IPS DF 6.9 (cell line): ENCODE results near the gene ADCK1.
"Not testable (repeated sequence)": the region's sequence is repeated elsewhere in the genome, so short reads cannot be mapped to it uniquely, and the experiment has no call there.

Source experiments
- DNase-seq: peaks from one replicate; pipeline ENCODE4 v3.0.0-alpha.2; 2013; ENCODE audit warnings: low read depth, low spot score
- H3K27ac ChIP-seq: one replicate; pipeline ENCODE4 v1.5.1; 2013; ENCODE audit warnings: low read length, control low read depth
- H3K27me3 ChIP-seq: 2 replicates; pipeline ENCODE4 v1.6.1; 2013; ENCODE audit warnings: mild to moderate bottlenecking, low read length; ENCODE audit not compliant: control insufficient read depth, insufficient read depth
- H3K36me3 ChIP-seq: 2 replicates; pipeline ENCODE4 v1.6.1; 2013; ENCODE audit warnings: low read length; ENCODE audit not compliant: control insufficient read depth, insufficient read depth
- H3K4me1 ChIP-seq: 2 replicates; pipeline ENCODE4 v1.6.1; 2013; ENCODE audit warnings: low read length; ENCODE audit not compliant: control insufficient read depth, insufficient read depth
- H3K4me3 ChIP-seq: 2 replicates; pipeline ENCODE4 v1.5.1; 2013; ENCODE audit warnings: mild to moderate bottlenecking, low read length
- H3K9me3 ChIP-seq: 2 replicates; pipeline ENCODE4 v1.6.1; 2013; ENCODE audit warnings: low read length, inconsistent platforms; ENCODE audit not compliant: control insufficient read depth, insufficient read depth
- WGBS: extraction: QIAGEN DNeasy Blood & Tissue Kit; methylation state at CpG from one replicate; pipeline ENCODE4 v1.1.7; 2013; ENCODE audit warnings: mixed read lengths, missing lambda C conversion rate; ENCODE audit not compliant: insufficient read length, insufficient coverage; 5-methylcytosine and 5-hydroxymethylcytosine counted together

ADCK1 gene

DNA sequence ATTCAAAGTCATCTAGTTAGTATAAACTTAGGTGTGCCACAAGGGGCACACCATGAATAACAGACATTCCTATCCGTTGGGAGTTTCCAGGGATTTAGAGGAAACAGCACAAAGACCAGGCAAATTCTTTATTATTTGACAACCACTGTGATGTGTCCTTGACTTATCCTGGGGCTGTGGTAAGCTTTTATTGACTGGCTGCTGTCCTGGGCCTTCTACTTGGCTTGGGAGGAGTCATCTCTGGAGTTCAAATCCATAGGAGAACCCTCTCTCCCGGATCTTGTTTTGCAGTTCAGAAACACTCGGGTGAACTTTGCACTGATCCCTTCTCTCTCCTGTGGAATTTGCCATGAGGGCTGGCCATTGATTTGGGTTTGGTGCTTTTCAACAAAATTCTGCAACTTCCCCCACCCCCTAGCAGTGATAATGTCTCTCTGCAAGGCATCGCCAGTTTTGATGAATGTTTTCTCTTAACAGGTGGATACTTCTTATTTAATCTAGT, 136.3 kb downstream of the ADCK1 start:
- no peaks in the 10 kb centered on the region for H3K27me3 ChIP-seq
- no peak overlapping the region for H3K4me3 ChIP-seq
- WGBS: no CpG with 5 or more reads among the region's 4 CpGs
- H3K9me3 ChIP-seq: peaks cover 1% of the 10 kb centered on the region
- no peak overlapping the region for H3K27ac ChIP-seq
- H3K4me1 ChIP-seq: no peaks in the 10 kb centered on the region
- no peaks in the 10 kb centered on the region for H3K36me3 ChIP-seq
- DNase-seq: no peak

DNA sequence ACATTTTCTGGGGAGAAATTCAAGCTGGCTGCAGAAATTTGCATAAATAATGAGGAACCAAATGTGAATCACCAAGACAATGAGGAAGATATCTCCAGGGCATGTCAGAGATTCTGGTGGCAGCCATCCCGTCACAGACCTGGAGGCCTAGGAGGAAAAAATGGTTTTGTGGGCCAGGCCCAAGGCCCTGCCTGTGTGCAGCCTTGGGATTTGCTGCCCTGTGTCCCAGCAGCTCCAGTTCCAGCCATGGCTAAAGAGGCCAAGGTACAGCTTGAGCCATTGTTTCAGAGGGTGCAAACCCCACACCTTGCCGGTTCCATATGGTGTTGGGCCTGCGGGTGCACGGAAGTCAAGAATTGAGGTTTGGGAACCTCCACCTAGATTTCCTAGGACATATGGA, 147.5 kb downstream of the ADCK1 start:
- no peak for DNase-seq
- H3K4me3 ChIP-seq: no peak overlapping the region
- no peaks in the 10 kb centered on the region for H3K4me1 ChIP-seq
- no CpG with 5 or more reads among the region's 4 CpGs for WGBS
- no peak overlapping the region for H3K27ac ChIP-seq
- no peaks in the 10 kb centered on the region; the same call in 1 of the 2 replicates for H3K9me3 ChIP-seq
- no peaks in the 10 kb centered on the region for H3K36me3 ChIP-seq
- no peaks in the 10 kb centered on the region for H3K27me3 ChIP-seq

DNA sequence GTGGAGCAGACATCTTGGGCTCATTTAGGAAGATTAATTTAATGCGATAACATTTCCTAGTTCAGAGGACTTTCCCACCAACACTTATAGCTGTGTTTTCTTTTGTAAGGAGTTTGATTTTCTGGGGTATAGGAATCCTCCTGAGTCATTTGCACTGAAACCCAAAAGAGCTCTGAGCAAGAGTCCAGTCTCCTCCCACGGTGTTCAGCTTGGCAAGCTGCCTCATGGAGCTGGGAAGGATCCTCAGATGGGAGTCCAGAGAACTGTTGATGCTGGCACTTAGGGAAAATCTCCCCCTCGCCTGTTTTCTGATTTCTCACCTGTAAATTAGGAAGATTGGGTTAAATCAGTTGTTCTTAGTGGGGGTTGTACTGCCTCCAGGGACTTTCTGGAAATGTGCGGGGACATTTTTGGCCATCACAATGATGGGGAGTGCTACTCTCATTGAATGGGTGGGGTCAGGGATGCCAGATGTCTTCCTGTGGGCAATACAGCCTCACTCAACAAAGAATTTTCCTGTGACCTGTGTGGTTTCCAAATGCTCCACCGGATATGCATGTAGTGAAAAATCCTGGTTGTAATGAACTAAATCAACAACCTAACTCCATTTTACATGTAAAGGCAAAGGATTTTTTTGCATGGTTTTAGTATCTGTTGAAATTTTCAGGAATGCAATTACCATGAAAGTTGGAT, 150.6 kb downstream of the ADCK1 start:
- Histone ChIP-seq H3K4me1 (no peaks in the 10 kb centered on the region), H3K4me3 (no peak overlapping the region)
- no CpG with 5 or more reads among the region's 5 CpGs for WGBS

DNA sequence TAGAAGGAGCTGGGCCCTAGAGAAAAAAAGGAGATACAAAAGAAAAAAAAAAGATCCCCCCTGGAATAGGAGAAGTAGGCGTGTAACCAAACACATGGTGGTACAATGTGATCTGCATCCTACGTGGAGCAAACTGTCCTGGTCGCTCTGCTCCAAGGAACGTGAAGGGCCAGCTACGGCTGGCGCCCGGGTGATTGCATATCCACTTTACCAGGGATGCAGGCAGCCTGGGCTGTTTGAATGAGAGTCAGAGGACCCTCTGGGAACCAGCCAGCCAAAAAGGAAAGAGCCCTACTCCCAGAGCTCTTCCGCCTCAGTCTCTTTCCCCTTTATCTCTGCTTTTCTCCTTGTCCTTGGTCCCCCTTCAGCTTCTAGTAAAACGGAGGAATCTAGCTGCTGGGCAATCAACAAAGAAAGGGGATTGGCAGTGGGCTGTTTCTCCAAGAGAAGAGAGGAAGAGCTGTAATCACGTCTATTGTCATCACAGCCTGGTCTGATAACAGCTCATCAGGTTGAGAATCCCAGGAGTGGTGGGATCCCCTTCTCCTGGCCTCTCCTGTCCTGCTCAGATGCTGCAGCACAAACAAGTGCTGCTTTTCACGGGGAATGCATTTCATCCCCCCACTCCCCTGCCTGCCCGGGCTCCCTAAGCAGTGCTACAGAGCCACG, 156.0 kb downstream of the ADCK1 start:
- DNase-seq: no peak
- no peaks in the 10 kb centered on the region for H3K27me3 ChIP-seq
- H3K4me1 ChIP-seq: no peaks in the 10 kb centered on the region
- H3K36me3 ChIP-seq: no peaks in the 10 kb centered on the region
- H3K27ac ChIP-seq: no peak overlapping the region
- no CpG with 5 or more reads among the region's 13 CpGs for WGBS
- no peak overlapping the region for H3K4me3 ChIP-seq
- no peaks in the 10 kb centered on the region for H3K9me3 ChIP-seq

More for the DNA sequence above, 150.6 kb downstream of the ADCK1 start:
- H3K36me3 ChIP-seq: no peaks in the 10 kb centered on the region
- H3K27ac ChIP-seq: no peak overlapping the region
- H3K9me3 ChIP-seq: no peaks in the 10 kb centered on the region; the same call in 1 of the 2 replicates
- H3K27me3 ChIP-seq: no peaks in the 10 kb centered on the region
- no peak for DNase-seq

DNA sequence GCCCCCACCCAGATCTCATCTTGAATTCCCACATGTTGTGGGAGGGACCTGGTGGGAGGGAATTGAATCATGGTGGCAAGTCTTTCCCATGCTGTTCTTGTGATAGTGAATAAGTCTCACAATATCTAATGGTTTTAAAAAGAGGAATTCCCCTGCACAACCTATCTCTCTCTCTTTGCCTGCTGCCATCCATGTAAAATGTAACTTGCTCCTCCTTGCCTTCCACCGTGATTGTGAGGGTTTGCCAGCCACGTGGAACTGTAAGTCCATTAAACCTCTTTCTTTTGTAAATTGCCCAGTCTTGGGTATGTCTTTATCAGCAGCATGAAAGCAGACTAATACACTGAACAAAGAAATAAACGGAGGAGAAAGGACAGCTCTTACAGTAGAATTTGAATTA, 159.8 kb downstream of the ADCK1 start:
- H3K27ac ChIP-seq, DNase-seq, H3K27me3 ChIP-seq, H3K36me3 ChIP-seq, H3K4me3 ChIP-seq, H3K4me1 ChIP-seq, H3K9me3 ChIP-seq: not testable (repeated sequence)
- WGBS: no CpG with 5 or more reads among the region's 3 CpGs

DNA sequence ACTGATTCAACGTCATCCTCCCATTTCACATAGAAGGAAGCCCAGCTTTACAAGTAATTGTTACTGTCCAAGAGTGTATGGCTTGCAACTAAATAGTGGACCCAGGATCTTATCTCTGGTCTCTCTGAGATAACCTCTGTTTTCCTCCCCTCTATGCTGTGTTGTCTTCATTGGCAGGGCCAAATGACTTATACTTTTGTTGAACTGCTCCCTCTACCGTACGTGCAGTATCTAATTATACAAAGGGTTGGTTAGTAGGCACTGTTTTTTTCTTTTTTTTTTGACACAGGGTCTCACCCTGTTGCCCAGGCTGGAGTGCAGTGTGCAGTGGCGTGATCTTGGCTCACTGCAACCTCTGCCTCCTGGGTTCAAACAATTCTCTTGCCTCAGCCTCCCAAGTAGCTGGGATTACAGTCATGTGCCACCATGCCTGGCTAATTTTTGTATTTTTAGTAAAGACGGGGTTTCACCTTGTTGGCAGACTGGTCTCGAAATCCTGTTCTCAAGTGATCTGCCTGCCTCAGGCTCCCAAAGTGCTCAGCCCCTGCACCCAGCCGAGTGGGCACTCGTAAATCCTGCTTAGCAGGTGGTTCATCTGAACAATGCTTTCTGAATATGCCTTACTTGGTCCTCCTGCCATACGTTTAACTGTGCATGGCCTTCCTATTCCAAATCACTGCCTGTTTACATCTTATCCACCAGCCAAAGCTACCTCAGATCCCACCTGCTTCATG, 162.1 kb downstream of the ADCK1 start:
- Histone ChIP-seq H3K27me3 (no peaks in the 10 kb centered on the region), H3K27ac (no peak overlapping the region), H3K9me3 (no peaks in the 10 kb centered on the region), H3K4me1 (no peaks in the 10 kb centered on the region), H3K4me3 (no peak overlapping the region), H3K36me3 (no peaks in the 10 kb centered on the region)
- WGBS: no CpG with 5 or more reads among the region's 9 CpGs
- no peak for DNase-seq

DNA sequence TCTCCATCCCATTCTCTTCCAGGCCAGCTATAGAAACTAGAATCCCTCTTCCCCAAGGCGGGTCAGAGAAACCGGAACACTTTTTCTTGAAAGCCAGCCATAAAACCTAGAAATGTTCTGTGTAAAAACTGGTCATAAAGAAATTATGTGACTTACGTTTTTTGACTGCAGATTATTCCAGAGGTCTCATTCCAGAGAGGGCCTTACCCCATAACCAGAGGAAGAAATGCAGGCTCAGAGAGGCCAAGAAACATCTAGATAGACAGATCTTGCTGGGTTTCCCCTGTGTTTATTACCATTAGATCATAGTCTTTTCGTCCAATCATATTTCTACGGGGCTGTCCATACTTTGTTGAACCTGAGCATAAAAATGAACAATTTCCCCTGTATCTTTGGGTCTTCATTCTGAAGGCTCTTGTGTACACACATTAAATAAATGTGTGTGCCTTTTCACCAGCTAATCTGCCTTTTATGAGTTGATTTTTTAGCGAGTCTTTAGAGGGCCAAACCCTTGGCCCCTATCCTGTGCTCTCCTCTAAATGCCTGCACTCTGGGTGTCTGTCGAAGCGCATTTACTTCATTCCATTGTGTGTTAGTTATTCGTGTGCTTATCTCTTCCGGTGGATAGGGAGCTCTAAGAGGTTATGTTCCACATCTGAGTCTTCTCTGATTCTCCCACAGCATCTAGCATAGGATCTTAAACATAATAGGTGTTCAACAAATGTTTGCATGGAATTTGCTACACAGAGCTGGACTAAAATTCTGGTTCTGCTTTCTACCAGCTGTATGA, 163.0 kb downstream of the ADCK1 start:
- no peak overlapping the region for H3K27ac ChIP-seq
- no peaks in the 10 kb centered on the region for H3K27me3 ChIP-seq
- H3K36me3 ChIP-seq: no peaks in the 10 kb centered on the region
- H3K4me3 ChIP-seq: no peak overlapping the region
- no peaks in the 10 kb centered on the region for H3K9me3 ChIP-seq
- WGBS: no CpG with 5 or more reads among the region's 10 CpGs
- DNase-seq: no peak
- H3K4me1 ChIP-seq: no peaks in the 10 kb centered on the region

DNA sequence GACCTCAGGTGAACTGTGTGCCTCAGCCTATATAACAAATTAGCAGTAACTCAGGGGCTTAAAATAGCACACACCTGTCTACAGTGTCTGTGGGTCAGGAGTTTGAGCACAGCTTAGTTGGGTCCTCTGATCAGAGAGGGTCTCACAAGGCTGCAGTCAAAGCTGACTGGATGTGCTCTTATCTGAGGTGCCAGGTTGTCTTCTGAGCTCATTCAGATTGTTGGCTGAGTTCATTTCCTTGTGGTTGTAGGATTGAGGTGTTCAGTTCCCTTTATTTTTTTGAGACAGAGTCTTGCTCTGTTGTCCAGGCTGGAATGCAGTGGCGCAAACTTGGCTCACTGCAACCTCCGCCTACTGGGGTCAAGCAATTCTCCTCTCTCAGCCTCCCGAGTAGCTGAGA, 164.7 kb downstream of the ADCK1 start:
- Histone ChIP-seq H3K27me3 (no peaks in the 10 kb centered on the region), H3K9me3 (no peaks in the 10 kb centered on the region), H3K27ac (no peak overlapping the region), H3K4me3 (no peak overlapping the region), H3K36me3 (no peaks in the 10 kb centered on the region), H3K4me1 (no peaks in the 10 kb centered on the region)
- no CpG with 5 or more reads among the region's 3 CpGs for WGBS
- DNase-seq: no peak

DNA sequence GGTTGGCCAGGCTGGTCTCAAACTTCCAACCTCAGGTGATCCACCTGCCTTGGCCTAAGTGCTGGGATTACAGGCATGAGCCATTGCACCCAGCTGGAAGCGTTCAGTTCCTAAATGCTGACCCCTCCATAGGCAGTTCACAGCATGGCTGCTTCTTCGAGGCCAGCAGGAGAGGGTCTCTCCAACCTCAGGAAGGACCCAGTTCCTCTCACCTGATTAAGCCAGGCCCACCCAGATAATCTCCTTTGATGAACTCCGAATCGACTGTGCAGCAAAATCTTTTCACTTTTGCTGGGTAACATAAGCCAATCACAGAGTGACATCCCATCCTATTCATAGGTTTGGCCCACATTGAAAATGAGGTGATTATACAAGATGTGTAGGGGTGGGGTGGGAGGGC, 165.1 kb downstream of the ADCK1 start:
- Histone ChIP-seq H3K4me1 (no peaks in the 10 kb centered on the region), H3K9me3 (no peaks in the 10 kb centered on the region), H3K4me3 (no peak overlapping the region), H3K27me3 (no peaks in the 10 kb centered on the region), H3K36me3 (no peaks in the 10 kb centered on the region), H3K27ac (no peak overlapping the region)
- no peak for DNase-seq
- no CpG with 5 or more reads among the region's 4 CpGs for WGBS

DNA sequence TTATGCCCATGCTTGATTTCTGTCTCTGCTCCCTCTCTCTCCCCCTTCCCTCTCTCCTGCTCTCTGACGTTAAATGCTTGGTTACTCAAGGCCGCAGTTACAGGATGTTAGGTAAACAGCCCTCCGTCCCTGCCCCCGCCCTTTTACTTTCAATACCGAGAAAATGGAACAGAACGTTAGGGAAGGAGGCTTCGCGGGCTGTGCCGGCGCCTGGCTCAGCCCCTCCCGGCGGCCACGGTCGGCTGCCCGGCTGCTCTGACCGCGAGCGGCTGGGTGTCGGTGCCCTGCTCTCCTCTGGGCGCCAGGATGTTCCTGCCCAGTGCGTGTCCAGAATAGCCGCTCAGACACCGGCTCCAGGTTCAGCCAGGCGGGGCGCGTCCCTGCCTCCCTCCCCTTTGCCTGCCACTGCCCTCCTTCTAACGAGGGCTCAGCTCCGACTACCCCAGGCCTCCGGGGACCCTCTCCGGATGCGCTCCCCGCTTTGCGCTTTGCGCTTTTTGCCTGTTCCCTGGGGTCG, 166.1 kb downstream of the ADCK1 start:
- no peaks in the 10 kb centered on the region for H3K36me3 ChIP-seq
- H3K27me3 ChIP-seq: no peaks in the 10 kb centered on the region
- no peaks in the 10 kb centered on the region for H3K4me1 ChIP-seq
- WGBS: no CpG with 5 or more reads among the region's 35 CpGs
- H3K4me3 ChIP-seq: peak overlapping the region; percentile 31; the same call in 1 of the 2 replicates
- H3K27ac ChIP-seq: no peak overlapping the region
- no peaks in the 10 kb centered on the region for H3K9me3 ChIP-seq
- no peak for DNase-seq
